GM18861 (cell line): ENCODE results near the gene LHX2.

Experiments used
- ATAC-seq: cut with Tn5 transposase; IDR thresholded peaks from one replicate; pipeline ENCODE4 v1.9.1; 2021; ENCODE audit not compliant: unreplicated experiment

Gene LHX2

DNA sequence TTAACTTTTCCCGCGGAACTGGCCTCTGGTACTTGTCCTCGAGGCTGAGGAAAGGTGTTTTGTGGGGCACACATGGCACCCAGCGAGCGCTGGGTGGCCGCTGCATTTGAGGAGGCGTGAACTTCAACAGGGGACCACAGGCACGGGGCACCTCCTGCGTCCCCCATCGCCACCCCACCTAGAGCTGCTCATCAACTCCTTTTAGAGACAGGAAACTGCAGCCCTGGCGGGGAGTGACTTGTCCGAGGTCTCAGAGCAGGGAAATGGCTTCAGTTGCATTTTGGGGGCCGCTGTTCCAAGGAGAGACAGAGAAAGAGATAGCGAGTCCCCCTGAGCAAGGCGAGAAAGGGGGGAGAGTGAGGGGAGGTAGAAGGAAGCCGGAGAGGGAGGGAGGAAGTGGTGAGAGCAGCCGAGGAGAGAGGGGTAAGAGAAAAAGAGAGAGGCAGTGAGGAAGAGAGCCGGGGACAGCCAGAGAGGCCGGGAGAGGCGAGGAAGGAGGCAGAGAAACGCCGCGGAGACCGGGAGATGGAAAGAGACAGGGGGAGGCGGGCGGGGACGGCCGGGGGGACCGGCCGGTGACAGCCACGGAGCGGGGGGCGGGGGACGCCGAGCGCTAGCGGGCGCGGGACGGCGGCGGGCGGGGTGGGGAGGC is 12.5 kb upstream of the LHX2 start:
- ATAC-seq: no peak

DNA sequence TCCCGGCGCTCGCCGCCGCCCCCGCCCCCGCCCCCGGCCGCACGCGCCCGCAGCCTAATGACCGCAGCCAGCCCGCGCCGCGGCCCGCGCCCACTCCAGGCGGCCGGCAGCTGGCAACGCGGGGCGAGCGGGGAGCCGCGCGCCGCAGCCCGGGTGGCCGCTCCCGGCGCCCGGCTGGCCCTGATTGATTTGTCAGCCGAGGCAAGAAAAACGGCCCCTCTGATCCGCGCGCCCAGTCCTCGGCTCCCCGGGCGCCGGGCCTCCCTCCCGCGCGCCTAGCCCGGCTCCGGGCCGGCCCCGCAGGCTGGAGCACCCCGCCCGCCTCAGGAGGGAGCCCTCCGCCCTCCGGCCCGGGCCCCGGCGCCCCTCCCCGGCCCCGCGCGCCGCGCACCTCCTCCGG is 11.9 kb upstream of the LHX2 start:
- no peak for ATAC-seq

DNA sequence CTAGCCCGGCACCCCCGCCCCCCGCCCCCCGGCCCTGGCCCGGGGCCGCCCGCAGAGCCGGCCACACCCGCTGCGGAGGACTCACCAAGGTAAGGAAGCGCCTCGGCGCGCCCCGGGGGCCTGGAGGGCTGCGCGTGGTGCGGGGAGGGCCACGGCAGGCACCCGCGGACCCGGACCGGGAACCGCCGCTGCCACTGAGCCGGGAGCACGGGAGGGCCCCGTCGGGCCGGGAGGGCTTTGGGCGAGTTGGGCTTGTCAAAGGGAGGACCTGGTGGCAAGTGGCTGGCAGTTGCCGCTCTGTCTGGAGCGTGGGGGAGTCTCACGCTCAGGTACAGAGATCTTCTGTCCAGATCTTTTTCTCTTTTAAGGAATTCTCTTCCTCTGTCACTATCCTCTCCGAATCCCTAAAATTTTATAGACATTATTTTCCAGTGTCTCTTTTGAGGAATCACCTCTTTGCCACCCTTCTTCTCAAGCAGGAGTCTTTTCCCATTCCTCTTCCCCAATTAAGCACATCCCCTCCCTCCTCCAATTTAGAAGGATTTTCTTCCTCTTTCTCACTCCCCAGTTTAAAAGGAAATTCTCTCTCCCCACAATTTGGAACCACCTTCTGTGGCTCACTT is 11.3 kb upstream of the LHX2 start:
- ATAC-seq: no peak

DNA sequence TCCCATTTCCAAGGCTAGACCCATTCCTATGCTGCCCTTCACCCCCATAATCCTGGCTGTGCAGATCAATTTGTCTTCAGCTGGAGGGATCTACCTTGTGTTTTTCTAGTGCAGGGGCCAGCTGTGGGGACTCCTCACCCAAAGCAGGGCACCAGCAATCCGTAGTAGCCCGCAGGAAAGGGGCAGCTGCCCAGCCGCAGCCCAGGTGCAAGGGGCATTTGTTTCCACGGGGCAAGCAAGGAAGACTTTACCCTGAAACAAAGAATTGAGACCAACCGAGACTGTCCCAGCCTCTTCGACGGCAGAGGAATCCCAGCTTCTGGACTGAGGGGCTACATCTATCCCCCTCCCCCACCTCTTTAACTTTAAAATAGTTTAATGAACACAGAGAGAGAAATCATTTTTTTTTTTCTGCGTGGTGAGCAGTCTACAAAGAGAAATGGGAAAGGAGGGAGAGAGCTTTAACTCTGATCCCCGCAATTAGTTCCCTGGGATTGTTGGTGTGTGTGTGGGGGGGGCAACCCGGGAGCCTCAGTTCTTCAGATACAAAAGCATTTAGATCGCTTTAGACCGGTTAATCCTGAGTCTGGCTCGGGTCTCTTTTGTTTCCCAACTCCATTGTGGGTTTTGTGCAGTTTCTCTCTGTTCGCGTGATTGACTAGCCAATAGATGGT is 10.6 kb upstream of the LHX2 start:
- ATAC-seq: no peak

DNA sequence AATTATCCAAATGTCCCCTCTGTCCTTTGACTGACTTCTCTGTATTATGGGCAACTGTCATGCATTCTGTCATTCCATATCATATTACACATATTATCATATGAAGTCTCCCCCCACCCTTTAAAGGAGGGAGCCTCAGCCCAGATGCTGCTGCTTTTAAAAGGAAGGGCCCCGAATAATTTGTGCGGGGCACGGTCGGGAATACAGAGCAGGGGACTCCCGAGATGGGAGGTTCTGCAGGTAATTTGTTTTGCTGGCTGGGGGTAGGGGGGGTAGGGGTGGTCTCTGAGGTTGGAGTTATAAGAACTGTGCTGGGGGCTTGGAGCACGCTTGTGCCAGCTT is 10.1 kb upstream of the LHX2 start:
- no peak for ATAC-seq

DNA sequence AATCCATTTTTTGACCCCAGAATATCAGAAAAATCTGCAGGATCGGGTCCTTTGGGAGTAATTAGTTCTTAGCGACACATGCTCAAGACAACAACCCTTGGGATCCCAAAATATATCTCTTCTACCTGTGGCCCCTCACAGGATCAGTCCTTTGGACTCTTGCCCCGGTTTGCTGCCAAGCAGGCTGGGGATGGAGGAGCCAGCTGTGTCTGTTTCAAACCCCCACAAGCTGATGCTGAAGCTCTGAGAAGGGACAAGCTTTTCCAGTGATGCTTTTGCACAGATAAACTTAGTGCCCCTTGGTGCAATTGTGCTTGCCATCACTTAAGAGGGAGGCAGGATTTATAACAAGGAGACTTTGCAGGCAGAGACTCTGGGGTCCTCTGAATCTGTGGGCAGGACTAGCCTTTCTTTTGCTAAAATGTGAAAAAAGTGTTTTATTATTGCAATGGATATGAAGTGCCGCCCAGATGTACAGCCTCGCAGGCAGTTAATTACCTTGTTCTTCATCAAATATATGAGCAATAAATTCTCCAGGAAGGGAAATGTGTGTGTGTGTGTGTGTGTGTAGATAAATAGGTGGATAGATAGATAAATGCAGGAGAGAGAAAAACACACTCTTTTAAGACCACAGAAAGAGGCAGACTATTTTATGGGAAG is 9.6 kb upstream of the LHX2 start:
- no peak for ATAC-seq

DNA sequence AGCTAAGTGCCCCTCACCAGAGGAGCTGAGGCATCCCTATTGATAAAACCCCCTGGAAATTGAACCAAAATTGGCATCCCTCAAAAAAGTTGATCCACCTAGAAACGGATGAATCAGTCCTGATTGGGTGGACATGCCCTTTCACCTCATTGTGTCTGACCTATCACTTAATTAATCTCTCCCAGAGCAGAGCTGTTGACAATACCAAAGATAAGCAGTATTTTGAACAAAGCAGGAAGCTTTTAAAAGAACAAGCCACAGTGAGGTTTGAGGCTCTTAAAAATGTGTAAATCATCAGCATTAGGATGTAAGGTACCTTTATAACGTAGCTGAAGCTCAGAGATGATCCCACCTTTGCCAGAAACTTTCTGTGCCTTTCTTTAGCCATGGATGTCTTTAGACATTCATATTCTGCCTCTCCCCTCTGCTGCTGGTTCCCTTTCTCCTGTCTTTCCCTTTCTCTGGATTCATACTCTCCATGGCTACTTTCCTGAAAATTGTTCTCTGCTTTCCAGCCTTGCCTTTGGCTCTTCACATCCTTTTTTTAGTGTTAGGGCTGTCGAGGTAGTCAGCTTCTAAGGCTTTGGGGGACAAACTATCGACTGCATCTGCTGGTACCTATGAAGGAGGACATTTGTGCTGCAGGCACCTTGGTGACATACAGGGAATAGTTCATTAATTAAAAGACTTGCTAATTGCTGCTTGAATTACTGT is 7.8 kb upstream of the LHX2 start:
- ATAC-seq: no peak

DNA sequence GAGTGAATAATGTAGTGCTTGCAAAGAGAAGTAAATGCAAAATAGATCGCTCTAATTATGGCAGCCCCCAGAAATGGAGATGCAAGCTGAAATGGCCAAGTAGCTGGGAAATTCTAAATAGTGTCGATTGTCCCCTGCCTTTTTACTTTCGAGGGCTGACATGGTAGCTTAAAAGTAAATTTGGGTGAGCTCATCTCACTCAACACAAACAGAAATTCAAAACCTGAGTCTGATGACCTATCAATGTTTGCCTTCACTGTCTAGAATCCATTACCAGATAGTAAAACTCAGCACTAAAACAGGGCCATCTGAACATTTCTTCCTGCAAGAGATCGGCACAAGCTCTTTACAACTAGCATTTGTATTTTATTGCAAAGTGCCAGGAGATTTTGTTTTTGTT is 7.0 kb upstream of the LHX2 start:
- ATAC-seq: no peak

DNA sequence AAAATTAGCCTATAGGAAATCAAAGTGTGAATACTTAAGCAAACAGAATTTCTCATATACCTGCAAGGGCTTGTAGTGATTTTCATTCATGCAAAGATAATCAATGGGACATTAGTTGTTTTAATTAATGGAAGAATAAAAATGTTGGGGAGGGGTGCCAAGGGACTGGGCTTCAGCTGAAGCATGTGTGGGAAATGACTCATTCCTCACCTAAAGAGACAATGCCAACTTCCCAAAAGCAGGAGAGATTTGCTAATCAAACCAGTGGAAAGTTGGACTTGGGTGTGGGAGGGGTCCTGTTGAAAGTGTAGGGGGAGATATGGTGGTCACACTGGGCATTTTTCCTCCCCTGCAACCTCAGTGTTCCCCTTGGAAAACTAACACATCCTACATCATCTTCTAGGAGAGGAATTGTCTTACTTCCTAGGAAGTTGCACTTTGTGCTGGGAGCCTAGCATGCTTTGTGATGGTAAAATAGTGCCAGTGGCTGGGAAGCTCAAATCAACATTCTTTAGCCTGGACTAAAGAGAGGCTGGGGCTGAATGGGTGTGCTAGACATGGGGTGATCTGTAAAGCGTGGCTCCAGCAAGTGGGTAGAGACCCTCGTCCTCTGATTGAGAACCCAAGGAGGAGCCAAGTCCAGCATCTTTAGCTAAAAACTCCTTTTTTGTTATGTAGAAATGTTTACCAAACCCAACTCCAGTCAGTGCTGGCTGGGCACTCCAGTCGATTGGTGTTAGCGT is 6.4 kb upstream of the LHX2 start:
- ATAC-seq: no peak

DNA sequence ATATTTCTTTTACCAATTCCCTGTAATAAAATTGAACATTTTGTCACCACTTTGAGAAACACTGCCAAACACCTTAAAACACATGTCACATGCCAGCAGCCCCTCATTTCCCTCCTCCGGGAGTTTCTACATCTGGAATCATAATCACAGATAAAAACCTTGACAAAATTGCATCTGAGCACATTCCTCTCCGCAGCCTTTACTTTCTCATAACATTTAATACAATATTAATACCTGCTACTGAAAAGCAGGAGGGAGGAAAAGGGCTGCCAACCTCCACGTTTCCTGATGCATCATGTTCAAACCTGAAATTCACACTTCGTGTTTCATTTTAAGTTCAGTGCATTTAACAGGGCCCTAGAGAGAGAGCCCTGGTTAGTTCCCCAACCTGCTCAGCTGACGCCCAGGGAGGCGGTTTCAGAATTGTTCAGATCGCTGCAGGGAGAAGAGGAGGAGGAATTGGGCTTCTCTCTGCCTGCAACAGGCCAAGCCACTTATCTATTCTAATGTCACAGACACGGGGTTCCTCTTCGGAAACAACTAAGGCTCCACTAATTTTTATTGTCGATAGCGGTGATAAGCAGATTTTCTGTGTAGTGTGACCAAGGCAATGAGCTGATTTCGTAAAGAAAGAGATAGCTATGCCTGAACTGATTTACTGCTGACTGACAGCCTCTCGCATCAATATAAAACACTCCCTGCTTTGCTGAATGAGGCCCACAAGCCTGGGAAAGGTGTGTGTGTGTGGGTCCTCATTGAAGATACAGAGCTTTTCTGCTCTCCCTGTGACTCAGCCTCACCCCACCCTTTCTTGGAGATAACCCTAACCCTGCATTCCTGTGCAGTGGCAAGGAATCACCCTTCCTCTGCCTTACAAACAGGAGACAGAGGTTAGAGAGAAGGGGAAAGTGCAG is 4.9 kb upstream of the LHX2 start:
- no peak for ATAC-seq

DNA sequence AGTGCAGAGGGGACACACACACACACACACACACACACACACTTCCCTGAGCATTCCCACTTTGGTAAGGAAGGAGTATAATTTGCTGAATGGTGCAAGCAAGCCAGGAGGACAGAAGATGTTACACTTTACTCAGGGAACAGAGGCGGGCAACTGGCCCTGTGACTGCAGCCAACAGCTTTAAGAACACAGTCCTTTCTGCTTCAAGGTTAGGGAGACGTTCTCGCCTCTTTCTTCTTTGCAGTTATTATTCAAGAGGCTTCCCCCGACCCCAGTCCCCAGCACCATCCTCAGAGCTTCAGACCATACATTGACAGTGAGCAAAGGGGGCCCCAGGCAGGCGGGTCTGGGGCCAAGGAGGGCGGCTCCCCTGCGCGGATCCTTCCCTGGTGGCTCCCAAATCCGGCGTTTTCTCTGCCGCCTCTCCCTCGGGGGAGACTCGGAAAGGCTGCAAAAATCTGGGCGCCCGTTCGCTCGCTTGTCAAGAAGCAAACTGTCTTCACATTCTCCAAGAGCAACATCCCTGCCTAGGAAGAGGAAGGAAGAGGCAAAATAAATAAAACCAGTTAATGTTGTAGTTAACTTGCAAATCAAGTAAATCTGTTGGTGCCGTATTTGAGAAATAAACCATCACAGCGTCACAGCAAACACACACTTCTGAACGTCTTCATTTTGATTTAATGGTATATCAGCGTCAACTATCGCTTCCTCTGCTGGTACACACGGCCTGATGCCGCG is 3.8 kb upstream of the LHX2 start:
- ATAC-seq: no peak

DNA sequence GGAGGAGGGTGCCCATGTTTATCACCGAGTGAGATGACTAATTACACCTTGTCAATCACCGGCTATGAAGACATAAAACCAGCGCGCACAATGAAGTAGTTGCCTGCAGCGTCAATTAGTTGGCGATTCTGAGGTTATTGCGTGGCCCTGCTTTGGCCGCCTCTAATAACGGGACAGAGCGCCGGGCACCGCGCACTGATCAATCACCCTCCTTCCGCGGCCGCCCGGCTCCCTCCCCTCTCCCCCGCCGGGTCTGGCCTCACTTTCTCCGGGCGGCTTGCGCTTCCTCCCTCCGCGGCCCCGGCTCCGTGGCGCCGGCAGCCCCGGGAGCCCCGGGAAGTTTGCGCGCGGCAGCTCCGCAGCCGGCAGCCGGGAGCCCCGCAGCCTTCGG is 3.3 kb upstream of the LHX2 start:
- ATAC-seq: no peak

DNA sequence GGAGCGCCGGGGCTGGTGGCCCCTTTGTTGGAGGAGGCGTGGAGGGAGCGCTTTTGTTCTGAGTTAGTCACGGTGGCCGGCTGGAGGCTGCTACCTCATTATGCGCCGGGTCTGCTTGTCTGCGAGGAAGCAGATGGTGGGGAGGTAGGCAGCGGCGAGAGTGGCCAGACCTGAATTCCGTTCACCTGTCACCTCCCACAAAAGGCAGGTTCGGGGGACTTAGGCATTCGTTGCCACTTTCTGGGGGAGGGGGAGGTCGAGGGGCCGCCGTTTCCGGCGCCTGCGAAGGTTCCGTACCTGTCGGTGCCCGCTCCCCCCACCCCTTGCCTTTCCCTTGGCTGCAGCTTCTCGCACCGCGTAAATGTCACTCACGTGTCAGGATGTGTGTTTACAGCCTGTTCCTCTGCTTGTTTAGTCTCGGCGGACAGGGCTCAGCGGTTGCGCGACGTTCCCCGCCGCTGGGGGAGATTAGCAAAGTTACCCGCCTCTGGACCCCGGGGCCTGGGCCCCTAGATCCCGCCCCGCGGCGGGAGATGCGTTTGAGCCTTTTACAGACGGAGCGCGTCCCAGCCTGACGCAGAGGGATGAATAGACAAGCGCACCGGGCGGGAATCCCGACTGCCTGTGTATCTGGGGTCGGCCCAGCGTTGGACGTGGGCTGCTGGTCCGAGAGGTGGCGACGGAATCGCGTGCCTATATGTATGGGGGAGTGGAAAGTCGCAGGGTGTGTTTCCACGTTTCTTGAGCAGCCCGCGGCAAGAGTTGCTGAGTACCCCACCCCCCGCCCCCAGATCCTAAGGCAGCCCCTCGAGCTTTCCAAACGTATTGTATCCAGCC is 2.7 kb upstream of the LHX2 start:
- no peak for ATAC-seq

DNA sequence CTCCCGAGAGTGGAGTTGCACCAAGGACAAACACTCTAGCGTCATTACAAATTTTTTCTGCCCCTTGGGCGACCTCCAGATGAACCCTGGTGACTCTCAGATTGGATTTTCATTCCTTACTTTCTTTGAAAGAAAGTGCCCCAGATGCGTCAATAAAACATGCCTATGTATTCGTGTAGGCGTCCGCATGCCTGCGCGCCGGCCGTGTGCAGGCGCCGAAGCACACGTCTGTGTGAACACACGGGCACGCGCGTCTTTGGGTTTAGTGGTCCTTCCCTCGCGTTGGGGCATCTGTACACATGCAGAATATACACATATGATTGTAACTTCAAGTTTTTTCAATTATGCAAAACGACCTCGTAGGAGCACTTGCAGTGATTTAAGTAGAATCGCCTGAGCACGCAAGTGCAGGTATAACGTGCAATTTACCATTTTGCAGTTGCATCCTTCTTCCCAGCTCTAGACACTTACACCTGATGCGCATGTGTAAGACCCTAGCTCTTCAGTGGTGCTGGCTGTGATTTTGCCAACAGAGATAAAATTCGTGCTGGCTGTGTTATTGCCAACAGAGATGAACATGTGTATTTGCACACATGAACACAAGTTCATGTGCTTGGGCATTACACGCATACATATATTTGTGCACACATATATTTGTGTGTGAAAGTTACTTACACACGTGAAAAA is 1.9 kb upstream of the LHX2 start:
- ATAC-seq: no peak

DNA sequence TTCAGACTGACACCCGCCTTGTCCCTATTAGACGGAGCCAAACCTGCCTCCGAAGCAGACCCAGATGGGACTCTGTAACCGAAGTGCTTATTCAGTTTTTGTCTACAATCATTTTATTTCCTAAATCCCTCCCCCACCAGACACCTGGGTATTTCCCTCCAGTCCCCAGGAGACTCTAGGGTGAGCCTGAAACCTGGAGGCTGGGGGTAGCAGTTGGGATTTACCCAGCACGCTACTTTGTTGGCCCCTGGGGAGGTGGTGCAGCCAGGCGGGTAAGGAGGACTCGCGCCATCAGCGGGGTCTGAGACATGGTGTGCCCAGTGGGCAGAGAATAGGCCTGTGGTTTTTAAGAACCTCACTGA is 1.3 kb upstream of the LHX2 start:
- no peak for ATAC-seq

DNA sequence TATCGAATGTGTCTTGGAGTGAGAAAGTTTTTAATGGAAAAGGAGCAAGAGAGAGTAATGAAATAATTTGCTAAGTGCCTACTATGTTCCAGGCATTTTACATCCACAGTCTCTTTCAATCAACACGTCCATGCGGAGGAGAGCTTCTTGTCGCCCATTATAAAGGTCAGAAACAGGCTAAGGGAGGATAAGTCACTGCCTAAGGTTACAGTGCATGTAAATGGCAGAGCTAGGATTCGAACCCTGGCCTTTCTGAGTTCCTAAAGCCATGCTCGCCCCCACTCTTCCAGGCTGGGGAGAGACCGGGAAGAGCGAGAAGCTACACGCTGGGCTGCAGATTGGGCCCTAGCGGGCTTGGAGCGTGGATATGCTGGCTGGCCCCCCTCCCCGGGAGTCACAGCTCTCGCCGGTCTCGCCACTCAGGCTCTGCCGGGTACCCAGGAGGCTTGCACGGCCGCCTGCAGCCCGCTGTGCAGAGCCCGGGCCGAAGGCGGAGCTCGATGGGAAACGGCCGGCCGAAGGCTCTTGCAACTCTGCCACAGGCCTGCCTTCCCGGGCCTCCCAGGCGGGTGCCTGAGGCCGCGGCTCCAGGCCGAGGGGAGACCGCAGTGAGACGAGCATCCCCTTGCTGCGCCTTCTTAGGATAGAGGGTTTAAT is 775 bp upstream of the LHX2 start:
- ATAC-seq: no peak
